HCT116 (cell line): ENCODE measurements around the gene KPNA1. TPM values are rescaled to one million over a fixed set of nuclear protein-coding genes. Genes with fewer than 3 reads are reported as not detected.
A peak's percentile ranks its signal among the peaks of the same experiment; 100 is the strongest.

ENCODE experiments used
- ATAC-seq: fragments of 200-7000 bp; cut with Tn5 transposase; 2 replicates; pipeline ENCODE4 v1.9.1; 2020; ENCODE audit warnings: mild to moderate bottlenecking, moderate library complexity
- BruUV-seq: library from RNA; stranded (reverse); fragments of 400-500 nt; replicated peaks from 2 replicates; lab custom pipeline; 2021; lab: Mats Ljungman, UMichigan
- CTCF ChIA-PET: fragments of 300-600 bp; sonication (Branson Sonifier 250); formaldehyde crosslinking; loops from one replicate; lab custom pipeline; 2021; ENCODE audit warnings: antibody characterized with exemption; lab: Charles Lee
- POLR2A ChIA-PET: fragments of 300-600, 350-600 bp; sonication (Branson Sonifier 250); formaldehyde crosslinking; loops from one replicate; lab custom pipeline; 2021; ENCODE audit warnings: antibody characterized with exemption; lab: Charles Lee
- RAD21 ChIA-PET, 2 experiments: fragments of 300-600 bp; sonication (Branson Sonifier 250); formaldehyde crosslinking; loops; one replicate each; lab custom pipeline; 2023; ENCODE audit warnings: low total read pairs in 2 of 2; ENCODE audit not compliant: uncharacterized antibody in 2 of 2, unreplicated experiment in 2 of 2, low non-redundant PET in 1 of 2; lab: Charles Lee
- DNase-seq: peaks from one replicate; pipeline ENCODE4 v3.0.0-alpha.2; 2010; ENCODE audit warnings: low read depth, low spot score
- H2AFZ ChIP-seq: fragments of 200-600 bp; shearing (Covaris generic), sonication (generic); 2 replicates; pipeline ENCODE4 v1.6.1; 2017; ENCODE audit warnings: low read depth, mixed run types, mixed read lengths, antibody characterized with exemption, low read length; ENCODE audit not compliant: poor library complexity, severe bottlenecking
- H3K27ac ChIP-seq: 2 replicates; pipeline ENCODE4 v1.5.1; 2012; ENCODE audit warnings: low read depth, low read length
- H3K27me3 ChIP-seq: fragments of 200-600 bp; sonication (generic); 2 replicates; pipeline ENCODE4 v1.6.1; 2016; ENCODE audit warnings: mixed run types, low read length, mixed read lengths; ENCODE audit not compliant: insufficient read depth
- H3K36me3 ChIP-seq, 2 experiments: fragments of 200-500 bp in 1 of 2; fragments of 200-600 bp in 1 of 2; sonication (Bioruptor generic) in 1 of 2; sonication (generic) in 1 of 2; 2 replicates each; pipeline versions ENCODE4 v1.5.1 to v1.6.1; 2014 to 2016; ENCODE audit warnings: low read length in 2 of 2, inconsistent platforms in 1 of 2, mixed read lengths in 1 of 2, mixed run types in 1 of 2; ENCODE audit not compliant: insufficient read depth in 2 of 2, control insufficient read depth in 1 of 2
- H3K4me1 ChIP-seq, 2 experiments: fragments of 200-600 bp in 1 of 2; sonication (generic) in 1 of 2; 2 replicates each; pipeline versions ENCODE4 v1.5.1 to v1.6.1; 2012 to 2017; ENCODE audit warnings: low read length in 2 of 2, inconsistent platforms in 1 of 2, mild to moderate bottlenecking in 1 of 2, mixed read lengths in 1 of 2, mixed run types in 1 of 2, moderate library complexity in 1 of 2; ENCODE audit not compliant: insufficient read depth in 2 of 2, control insufficient read depth in 1 of 2
- H3K4me2 ChIP-seq: fragments of 200-600 bp; sonication (generic); 2 replicates; pipeline ENCODE4 v1.6.1; 2017; ENCODE audit warnings: mixed run types, low read length, mixed read lengths
- H3K4me3 ChIP-seq, 2 experiments: fragments of 200-600 bp in 1 of 2; sonication (generic) in 1 of 2; replicated peaks in 1 of 2; 2 replicates each; pipeline ENCODE4 v1.5.1; 2011 to 2016; ENCODE audit warnings: low read length in 2 of 2, control low read depth in 1 of 2, low read depth in 1 of 2, mild to moderate bottlenecking in 1 of 2, mixed read lengths in 1 of 2, mixed run types in 1 of 2
- H3K79me2 ChIP-seq: fragments of 200-600 bp; sonication (generic); 2 replicates; pipeline ENCODE4 v1.6.1; 2017; ENCODE audit warnings: mild to moderate bottlenecking, mixed run types, low read length, moderate library complexity, mixed read lengths; ENCODE audit not compliant: insufficient read depth
- H3K9ac ChIP-seq: fragments of 200-600 bp; sonication (generic); 2 replicates; pipeline ENCODE4 v1.6.1; 2016; ENCODE audit warnings: low read length, mixed read lengths
- H3K9me2 ChIP-seq: fragments of 200-600 bp; sonication (generic), shearing (Covaris generic); 2 replicates; pipeline ENCODE4 v1.6.1; 2017; ENCODE audit warnings: mixed run types, mild to moderate bottlenecking, moderate library complexity; ENCODE audit not compliant: insufficient read depth
- H3K9me3 ChIP-seq, 2 experiments: fragments of 200-500 bp in 1 of 2; fragments of 200-600 bp in 1 of 2; sonication (Bioruptor generic) in 1 of 2; sonication (generic) in 1 of 2; 2 replicates each; pipeline ENCODE4 v1.6.1; 2014 to 2017; ENCODE audit warnings: low read length in 2 of 2, mixed read lengths in 2 of 2, inconsistent platforms in 1 of 2, low read depth in 1 of 2, mild to moderate bottlenecking in 1 of 2, mixed run types in 1 of 2, moderate library complexity in 1 of 2; ENCODE audit not compliant: control insufficient read depth in 1 of 2, insufficient read depth in 1 of 2
- H4K20me1 ChIP-seq: fragments of 200-600 bp; sonication (generic), shearing (Covaris generic); 2 replicates; pipeline ENCODE4 v1.6.1; 2017; ENCODE audit warnings: mixed run types, mild to moderate bottlenecking, moderate library complexity; ENCODE audit not compliant: insufficient read depth
- MAX ChIP-seq: IDR thresholded peaks from 2 replicates; pipeline ENCODE4 v1.6.1; 2012
- POLR2A ChIP-seq: IDR thresholded peaks from 2 replicates; pipeline ENCODE4 v1.7.0; 2011; ENCODE audit warnings: borderline replicate concordance; ENCODE audit not compliant: insufficient read depth, insufficient read length; ENCODE audit errors: extremely low read depth
- REST ChIP-seq: IDR thresholded peaks from 2 replicates; pipeline ENCODE4 v1.6.1; 2012; ENCODE audit warnings: low read depth
- ZBTB33 ChIP-seq: IDR thresholded peaks from 2 replicates; pipeline ENCODE4 v1.6.1; 2011; ENCODE audit warnings: mild to moderate bottlenecking, low read length, moderate library complexity; ENCODE audit not compliant: insufficient replicate concordance; ENCODE audit errors: extremely low read depth
- intact Hi-C: fragments of 100-400 bp; cut with micrococcal nuclease; formaldehyde crosslinking; loops from 2 replicates; pipeline ENCODE4 v1.10.0; 2022
- total RNA-seq: library from RNA; stranded (reverse); gene quantifications from one replicate; pipeline ENCODE4 v1.2.1, GENCODE V29; 2021; ENCODE audit not compliant: unreplicated experiment

The KPNA1 gene
- total RNA-seq, 1 experiment from 2014 or later: 73.4 TPM

- ChIA-PET RAD21 (no interaction called here), POLR2A (no interaction called here), CTCF (no interaction called here)
- H3K36me3 ChIP-seq: peaks cover 4 to 14% of the 10 kb centered on the region in 2 experiments; a peak in 2 of 4 replicates
- H3K27me3 ChIP-seq: no peaks in the 10 kb centered on the region
- no TSS peak for BruUV-seq
- no peaks in the 10 kb centered on the region for H3K9me3 ChIP-seq
- H3K27ac ChIP-seq: no peak overlapping the region
- no peak for TF ChIP-seq MAX
- no peak for TF ChIP-seq ZBTB33
- no peak for TF ChIP-seq REST
- TF ChIP-seq POLR2A: no peak
- H3K79me2 ChIP-seq: peaks cover 13% of the 10 kb centered on the region; the same call in 1 of the 2 replicates
- intact Hi-C loops: no loop called here
- peak; percentile 59 for ATAC-seq
- no peaks in the 10 kb centered on the region for H4K20me1 ChIP-seq
- H2AFZ ChIP-seq: no peak overlapping the region
- peaks cover 2 to 14% of the 10 kb centered on the region in 2 experiments; a peak in 2 of 4 replicates for H3K4me1 ChIP-seq
- no peak overlapping the region for H3K9ac ChIP-seq
- H3K4me2 ChIP-seq: no peak overlapping the region
- no peak overlapping the region for H3K4me3 ChIP-seq
- H3K9me2 ChIP-seq: no peaks in the 10 kb centered on the region
- DNase-seq: no peak
Measured at GRCh38 chr3:122443090-122443489, 71.6 kb downstream of the KPNA1 start.
